Psoas muscle (tissue), 8 donors: ENCODE data around the gene GRPEL2. TPM values are rescaled to one million over a fixed set of nuclear protein-coding genes. Genes with fewer than 3 reads are reported as not detected.

Experiments used
- ATAC-seq, 4 donors: fragments of 200-7000 bp; cut with Tn5 transposase; one replicate each; pipeline ENCODE4 v1.9.1; 2020; ENCODE audit warnings: moderate library complexity in 3 of 4, mild to moderate bottlenecking in 2 of 4
- DNase-seq, 2 donors: peaks; one replicate each; pipeline ENCODE4 v3.0.0-alpha.2; 2020
- H3K27ac ChIP-seq: fragments of 200-600 bp; one replicate; pipeline ENCODE4 v1.8.0; 2022
- H3K27me3 ChIP-seq, 3 donors: fragments of 200-600 bp in 1 of 3; one replicate each; pipeline versions ENCODE4 v1.6.1 to v1.8.0; 2013 to 2022; ENCODE audit warnings: low read length in 2 of 3, mild to moderate bottlenecking in 2 of 3, moderate library complexity in 1 of 3; ENCODE audit not compliant: insufficient read depth in 3 of 3
- H3K36me3 ChIP-seq, 2 donors: fragments of 200-600 bp in 1 of 2; one replicate each; pipeline versions ENCODE4 v1.6.1 to v1.8.0; 2013 to 2022; ENCODE audit warnings: low read depth in 1 of 2, mild to moderate bottlenecking in 1 of 2, moderate library complexity in 1 of 2; ENCODE audit not compliant: insufficient read depth in 1 of 2
- H3K4me1 ChIP-seq: fragments of 200-600 bp; one replicate; pipeline ENCODE4 v1.8.0; 2022
- H3K4me3 ChIP-seq: fragments of 200-600 bp; one replicate; pipeline ENCODE4 v1.8.0; 2022; ENCODE audit warnings: mild to moderate bottlenecking
- H3K9me3 ChIP-seq: fragments of 200-600 bp; one replicate; pipeline ENCODE4 v1.8.0; 2022
- CTCF ChIP-seq: fragments of 200-600 bp; IDR thresholded peaks from one replicate; pipeline ENCODE4 v1.8.0; 2022; ENCODE audit warnings: antibody characterized with exemption
- WGBS, 3 donors: extraction: QIAGEN DNeasy Blood & Tissue Kit; methylation state at CpG; one replicate each; pipeline versions ENCODE4 v1.1.6 to v1.1.7; 2013; 5-methylcytosine and 5-hydroxymethylcytosine counted together
- intact Hi-C, 2 donors: fragments of 100-400 bp; cut with DNase I; formaldehyde crosslinking; loops; one replicate each; pipeline versions ENCODE4 v1.11.0 to v1.14.2; 2022
- polyA plus RNA-seq, 3 donors: library from polyadenylated mRNA; stranded (reverse); fragments of 200-250 nt; gene quantifications; one replicate each; pipeline ENCODE4 v1.2.3, GENCODE V29; 2013
- total RNA-seq, 4 donors: library from RNA; stranded (reverse); fragmentation: NEBNext Ultra II Directional in 2 of 4; extraction: Animal tissue kit (Norgen Biotek cat#: 25700) in 2 of 4; gene quantifications; one replicate each; pipeline versions ENCODE4 v1.2.1 to v1.2.4, GENCODE V29; 2021 to 2023
- donor health status: healthy with polysubstance abuse.
- donor health status: DM: no; HTN: no; CAD: no; lungs with moderate emphysema.
- donor health status: Bipolar disorder and iron deficiency.
- donor health status: healthy.
- donor health status: DM: yes; HTN: yes; CAD: no.
- donor health status: DM: no; HTN: no; CAD: no.
- donor health status: DM: no; HTN: no; CAD: no.
- donor health status: DM: yes; HTN: yes; CAD: no.

Gene GRPEL2
- total and polyA plus RNA-seq, 7 donors: 4.7 to 11.6 (median 10.2) TPM

GRCh38 chr5:149302641-149303040 lies 42.7 kb upstream of the GRPEL2 start:
- no peak for TF ChIP-seq CTCF
- Histone ChIP-seq H3K27me3 (no peaks in the 10 kb centered on the region), H3K36me3 (peaks cover 0 to 78% of the 10 kb centered on the region in 2 donors), H3K27ac (no peak overlapping the region), H3K4me3 (no peak overlapping the region), H3K9me3 (no peaks in the 10 kb centered on the region), H3K4me1 (peaks cover 33% of the 10 kb centered on the region)
- WGBS, 3 donors: 85 to 88% (median 85%) methylated on average over 5 of the region's 5 CpGs
- intact Hi-C loops: no loop called here
- no peak for ATAC-seq
- no peak for DNase-seq

DNA sequence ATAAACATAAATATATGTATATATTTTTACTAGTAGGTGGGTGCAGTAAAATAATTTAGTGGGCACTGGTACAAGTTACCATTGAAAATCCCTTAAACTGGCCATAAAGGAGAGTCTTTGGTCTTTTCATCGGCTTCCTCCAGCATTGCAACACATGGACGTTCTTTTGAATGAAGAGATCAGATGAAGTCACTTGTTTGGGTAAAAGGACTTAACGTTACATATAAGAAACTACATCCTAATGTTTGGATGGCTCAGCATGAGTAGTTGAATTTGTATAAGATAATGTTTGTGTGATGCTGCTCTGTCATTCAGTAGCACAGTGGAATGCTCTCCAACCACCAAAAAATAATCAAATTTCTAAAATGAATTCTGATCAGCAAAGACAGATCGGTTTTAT lies 42.1 kb upstream of the GRPEL2 start:
- intact Hi-C loops: no loop called here
- no peak for TF ChIP-seq CTCF
- H3K27me3 ChIP-seq: no peaks in the 10 kb centered on the region
- peaks cover 0 to 83% of the 10 kb centered on the region in 2 donors for H3K36me3 ChIP-seq
- peaks cover 29% of the 10 kb centered on the region for H3K4me1 ChIP-seq
- H3K4me3 ChIP-seq: no peak overlapping the region
- WGBS, 3 donors: 74 to 81% (median 76%) methylated on average over 4 of the region's 4 CpGs
- H3K27ac ChIP-seq: no peak overlapping the region
- DNase-seq (no peak), ATAC-seq (no peak)
- no peaks in the 10 kb centered on the region for H3K9me3 ChIP-seq

GRCh38 chr5:149304195-149305078 lies 40.9 kb upstream of the GRPEL2 start:
- ATAC-seq (peak in 2 of 4 donors; percentile 14 to 22), DNase-seq (no peak)
- peaks cover 0 to 84% of the 10 kb centered on the region in 2 donors for H3K36me3 ChIP-seq
- no peaks in the 10 kb centered on the region for H3K9me3 ChIP-seq
- no peaks in the 10 kb centered on the region for H3K27me3 ChIP-seq
- H3K4me1 ChIP-seq: peaks cover 17% of the 10 kb centered on the region
- no peak overlapping the region for H3K4me3 ChIP-seq
- H3K27ac ChIP-seq: no peak overlapping the region
- TF ChIP-seq CTCF: no peak
- intact Hi-C loops: no loop called here
- 64 to 77% (median 68%) methylated on average over 11 of the region's 11 CpGs for WGBS, 3 donors

DNA sequence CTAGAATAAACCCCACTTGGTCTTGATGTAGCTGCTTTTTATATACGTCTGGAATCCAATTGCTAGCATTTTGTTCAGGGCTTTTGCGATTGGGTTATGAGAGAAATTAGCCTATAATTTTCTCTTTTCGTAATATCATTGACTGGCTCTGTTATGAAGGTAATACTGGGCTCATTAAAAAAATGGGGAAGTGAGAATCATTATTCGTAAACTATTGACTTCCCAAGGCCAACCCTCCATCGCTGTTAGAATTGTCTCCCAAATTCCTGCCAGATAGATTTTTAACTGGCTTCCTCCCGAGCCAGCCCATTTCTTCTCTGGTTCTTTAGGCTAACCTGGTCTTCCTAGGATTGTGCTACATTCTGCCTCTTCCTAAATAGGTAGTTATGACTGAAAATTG lies 35.9 kb upstream of the GRPEL2 start:
- peaks cover 36% of the 10 kb centered on the region for H3K4me1 ChIP-seq
- no peak overlapping the region for H3K27ac ChIP-seq
- 83 to 89% (median 84%) methylated on average over 6 of the region's 6 CpGs for WGBS, 3 donors
- no peak for ATAC-seq
- no peak overlapping the region for H3K4me3 ChIP-seq
- H3K36me3 ChIP-seq: peaks cover 0 to 62% of the 10 kb centered on the region in 2 donors
- intact Hi-C loops: no loop called here
- no peak for DNase-seq
- no peaks in the 10 kb centered on the region for H3K9me3 ChIP-seq
- TF ChIP-seq CTCF: no peak
- H3K27me3 ChIP-seq: no peaks in the 10 kb centered on the region
